HG03280 (cell line): ENCODE measurements around the gene RBL2.

ENCODE experiments used
- ATAC-seq: cut with Tn5 transposase; IDR thresholded peaks from one replicate; pipeline ENCODE4 v1.9.1; 2021; ENCODE audit warnings: mild to moderate bottlenecking, moderate library complexity; ENCODE audit not compliant: unreplicated experiment

Gene RBL2

DNA sequence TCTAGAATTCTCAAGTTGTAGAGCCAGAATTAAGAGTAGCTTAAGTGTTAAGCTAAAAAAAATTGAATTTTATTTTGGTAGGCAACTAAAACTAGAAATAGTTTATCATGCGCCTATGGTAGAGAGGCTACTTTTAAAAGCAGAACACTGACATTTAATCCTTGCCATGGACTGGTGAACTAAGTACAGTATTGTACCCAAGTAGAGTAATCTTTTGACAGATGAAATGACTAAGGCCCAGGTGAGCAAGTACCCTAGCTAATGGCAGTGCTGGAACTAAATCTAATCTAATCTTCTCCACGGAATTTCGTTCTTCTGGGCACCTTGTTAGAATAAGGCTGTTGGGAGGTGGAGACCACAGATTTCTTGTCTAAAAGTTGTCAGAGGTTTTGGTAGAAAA is 11.8 kb downstream of the RBL2 start:
- ATAC-seq, result no peak

DNA sequence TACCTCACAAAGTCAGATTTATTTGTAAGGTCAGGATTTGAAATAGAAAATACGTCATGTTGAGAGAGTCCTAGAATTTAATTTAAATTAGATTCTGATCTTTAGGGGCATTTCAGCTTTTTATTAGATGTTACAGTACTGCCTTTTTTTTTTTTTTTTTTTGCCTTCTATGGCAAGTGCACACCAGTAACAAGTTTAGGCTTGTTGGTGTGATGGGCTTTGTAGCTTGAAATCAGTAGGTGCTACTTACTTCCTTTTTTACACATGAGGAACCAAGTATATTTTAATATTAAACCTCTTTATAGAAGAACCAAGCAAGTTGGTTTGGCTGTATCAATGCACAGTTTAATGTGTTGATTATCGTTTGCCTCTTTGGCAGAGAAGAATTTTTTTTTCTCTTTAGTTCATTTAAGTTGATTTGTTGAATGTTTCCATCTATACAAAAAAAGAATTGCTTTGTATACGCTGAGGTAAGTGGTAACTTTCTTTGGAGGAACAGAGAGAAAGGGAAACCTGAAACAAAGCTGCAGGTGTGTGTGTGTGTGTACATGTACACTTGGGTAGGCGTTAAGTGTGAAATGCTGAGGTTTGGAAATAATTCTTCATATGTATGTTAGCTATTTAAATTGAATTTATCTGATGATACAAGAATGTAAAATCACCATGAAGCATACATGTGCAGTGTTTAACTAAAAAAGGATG is 15.7 kb downstream of the RBL2 start:
- no peak for ATAC-seq

GRCh38 chr16:53453928-53454327 is 19.7 kb downstream of the RBL2 start:
- ATAC-seq, result no peak

DNA sequence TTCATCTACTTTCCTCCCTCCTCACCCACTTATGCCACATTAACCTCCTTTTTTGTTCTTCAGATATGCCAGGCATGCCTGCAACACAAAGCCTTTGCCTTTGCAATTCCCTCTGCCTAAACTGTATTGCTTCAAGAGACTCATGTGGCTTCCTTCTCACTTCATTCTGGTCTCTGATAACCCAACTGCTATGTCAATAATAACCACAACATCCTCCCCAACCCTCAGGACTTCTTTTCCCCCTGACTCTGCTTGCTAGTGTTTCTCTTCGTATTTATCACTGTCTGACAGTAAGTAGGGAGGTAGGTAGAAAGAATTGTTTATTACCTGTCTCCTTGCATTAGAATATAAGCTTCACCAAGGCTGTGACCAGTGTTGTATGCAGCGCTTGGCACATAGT is 22.4 kb downstream of the RBL2 start:
- ATAC-seq, result no peak

- peak; percentile 100 for ATAC-seq
Measured at GRCh38 chr16:53457670-53458069, 23.4 kb downstream of the RBL2 start.

DNA sequence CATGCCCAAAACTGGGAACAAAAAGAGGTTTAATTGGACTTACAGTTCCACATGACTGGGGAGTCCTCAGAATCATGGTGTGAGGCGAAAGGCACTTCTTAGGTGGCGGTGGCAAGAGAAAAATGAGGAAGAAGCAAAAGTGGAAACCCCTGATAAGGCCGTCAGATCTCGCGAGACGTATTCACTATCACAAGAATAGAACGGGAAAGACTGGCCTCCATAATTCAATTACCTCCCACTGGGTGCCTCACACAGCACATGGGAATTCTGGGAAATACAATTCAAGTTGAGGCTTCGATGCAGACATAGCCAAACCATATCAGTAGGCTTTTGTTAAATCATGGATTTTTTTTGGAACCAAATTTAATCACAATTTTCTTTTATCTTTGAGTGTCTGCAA is 24.4 kb downstream of the RBL2 start:
- ATAC-seq, result no peak

GRCh38 chr16:53465606-53466280 is 31.5 kb downstream of the RBL2 start:
- ATAC-seq, result no peak

DNA sequence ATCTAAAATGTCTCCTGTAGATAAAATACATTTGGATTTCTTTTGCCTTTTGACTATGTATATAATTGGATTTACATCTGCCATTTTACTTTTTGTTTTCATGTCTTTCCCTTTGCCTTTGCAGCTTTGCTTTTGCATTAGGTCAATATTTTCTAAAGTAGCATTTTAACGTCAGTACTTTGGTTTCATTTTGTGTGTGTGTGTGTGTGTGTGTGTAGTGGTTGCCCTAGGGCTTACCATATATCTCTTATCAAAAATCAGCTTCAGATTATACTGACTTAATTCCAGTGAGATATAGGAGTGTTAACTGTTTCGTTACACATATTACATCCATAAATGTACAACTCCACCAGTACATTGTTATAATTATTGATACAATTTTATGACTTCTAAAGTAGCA is 42.6 kb downstream of the RBL2 start:
- no peak for ATAC-seq

DNA sequence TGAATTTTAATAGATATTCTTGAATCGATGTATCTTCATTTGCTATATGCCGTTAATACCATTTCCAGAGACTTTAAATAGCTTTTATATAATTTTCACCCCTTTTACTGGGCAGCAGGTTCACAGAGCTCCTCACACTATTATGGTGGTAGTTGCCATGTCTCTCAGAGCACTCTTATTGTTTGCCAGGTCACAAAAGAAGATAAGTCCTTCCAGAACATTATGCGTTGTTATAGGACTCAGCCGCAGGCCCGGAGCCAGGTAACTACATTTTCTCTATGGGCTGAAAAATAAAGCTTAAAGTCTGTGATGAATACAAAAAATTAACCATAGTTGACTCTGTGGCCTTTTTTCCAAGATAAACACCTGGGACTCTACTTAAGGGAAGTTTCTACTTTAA is 44.7 kb downstream of the RBL2 start:
- no peak for ATAC-seq

GRCh38 chr16:53480394-53480793 is 46.1 kb downstream of the RBL2 start:
- no peak for ATAC-seq

GRCh38 chr16:53482123-53482522 is 47.9 kb downstream of the RBL2 start:
- ATAC-seq, result no peak

DNA sequence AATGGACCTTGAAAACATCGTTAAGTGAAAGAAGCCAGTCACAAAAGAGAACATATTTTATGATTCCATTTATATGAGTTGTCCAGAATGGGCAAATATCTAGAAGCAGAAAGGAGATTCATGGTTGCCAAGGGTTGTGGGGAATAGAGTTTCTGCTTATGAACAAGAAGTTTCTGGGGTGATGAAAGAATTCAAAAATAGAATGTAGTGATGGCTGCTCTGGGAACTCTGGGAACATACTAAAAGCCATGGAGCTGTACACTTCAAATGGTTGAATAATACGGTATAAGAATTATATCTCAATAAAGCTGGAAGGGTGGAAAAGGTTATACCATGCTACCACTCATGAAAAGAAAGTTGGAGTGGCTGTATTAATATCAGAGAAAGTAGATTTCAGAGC is 50.3 kb downstream of the RBL2 start:
- ATAC-seq, result no peak

DNA sequence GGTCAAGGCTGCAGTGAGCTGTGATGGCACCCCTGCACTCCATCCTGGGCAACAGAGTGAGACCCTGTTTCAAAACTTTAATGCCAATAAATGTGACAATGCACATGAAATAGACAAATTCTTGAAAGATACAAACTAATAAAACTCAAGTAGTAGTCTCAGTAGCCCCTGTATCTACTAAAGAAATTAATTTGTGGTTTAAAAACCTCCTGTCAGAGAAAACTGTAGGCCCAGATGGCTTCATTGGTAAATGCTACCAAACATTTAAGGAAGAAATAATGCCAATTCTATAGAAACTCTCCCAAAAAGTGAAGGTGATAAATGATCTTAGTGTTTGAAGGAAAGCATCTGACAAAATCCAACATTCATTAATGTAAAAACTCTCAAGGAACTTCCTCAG is 52.0 kb downstream of the RBL2 start:
- no peak for ATAC-seq

GRCh38 chr16:53489755-53490154 is 55.5 kb downstream of the RBL2 start:
- ATAC-seq, result no peak

- ATAC-seq, result no peak
Measured at GRCh38 chr16:53492503-53492902, 58.2 kb downstream of the RBL2 start.

- ATAC-seq, result no peak
Measured at GRCh38 chr16:53494636-53495035, 60.4 kb downstream of the RBL2 start.

DNA sequence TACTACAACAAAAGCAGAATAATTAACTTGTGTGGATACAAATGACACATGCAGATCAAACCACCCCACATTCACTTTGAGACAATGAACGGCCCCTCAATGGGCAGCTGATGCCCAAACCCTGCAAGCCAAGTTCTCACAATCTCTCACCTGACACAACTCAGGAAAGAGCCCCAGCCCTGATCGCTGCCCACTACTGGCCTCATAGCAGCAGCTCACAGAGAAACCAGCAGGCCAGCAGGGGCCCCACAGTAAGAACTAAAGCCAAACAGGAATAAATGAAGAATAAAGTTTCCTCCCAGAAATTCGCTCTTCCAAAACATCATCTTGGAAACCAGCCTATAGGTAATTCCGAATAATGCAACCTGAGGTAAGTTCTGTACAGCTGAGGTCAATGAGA is 61.1 kb downstream of the RBL2 start:
- ATAC-seq, result no peak

DNA sequence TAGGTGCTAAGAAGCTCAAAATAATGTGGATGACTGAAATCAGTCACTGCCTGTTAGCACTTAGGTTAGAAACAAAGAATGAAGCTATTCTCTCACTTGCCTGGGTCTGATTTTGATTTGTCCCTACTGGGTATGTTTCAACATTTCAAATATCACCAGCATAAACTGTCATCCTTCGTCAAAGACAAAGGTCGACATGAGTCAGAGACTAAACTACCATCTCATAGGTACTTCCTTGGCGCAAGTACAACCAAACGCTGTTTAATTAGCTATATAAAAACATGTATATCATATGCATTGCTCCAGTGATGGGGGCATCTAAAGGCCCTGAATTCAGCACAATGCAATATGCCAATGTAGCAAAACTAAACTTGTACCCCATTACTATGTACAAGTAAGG is 64.7 kb downstream of the RBL2 start:
- no peak for ATAC-seq

DNA sequence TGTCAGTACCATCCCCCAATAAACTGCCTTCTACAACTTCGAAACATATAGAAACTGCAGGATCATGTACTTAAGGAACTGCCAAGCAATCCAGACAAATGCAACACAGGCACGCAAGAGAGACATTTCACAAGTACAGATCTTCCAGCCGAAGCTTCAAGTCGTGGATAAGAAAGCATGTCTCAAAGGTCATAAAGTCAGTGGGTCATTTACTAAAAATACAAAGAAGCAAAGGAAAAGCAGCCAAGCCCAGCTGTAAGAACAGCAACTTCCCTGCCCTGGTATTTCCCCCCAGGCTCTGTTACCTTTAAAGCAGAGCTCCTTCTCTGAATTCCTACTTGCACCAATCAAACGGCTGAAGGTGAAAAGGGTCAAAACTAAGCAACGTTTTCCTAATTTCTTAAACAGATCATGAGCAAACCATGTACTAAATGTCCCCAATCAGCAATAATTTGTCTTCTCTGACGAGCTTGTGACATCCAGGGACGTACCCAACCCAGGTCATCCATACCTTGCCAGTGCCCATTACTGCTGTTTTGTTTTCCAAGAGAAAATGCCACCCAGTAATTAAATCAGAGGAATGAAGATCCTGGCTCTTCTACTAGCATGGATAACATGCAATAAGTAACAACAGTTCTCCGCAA is 67.1 kb downstream of the RBL2 start:
- no peak for ATAC-seq

- ATAC-seq, result peak; percentile 26
Measured at GRCh38 chr16:53502331-53503269, 68.3 kb downstream of the RBL2 start, which contains the start of gene AKTIP. Gene AKTIP (minus strand): TSS chr16:53503209. CDS start chr16:53500259, 2,950 bp downstream.

DNA sequence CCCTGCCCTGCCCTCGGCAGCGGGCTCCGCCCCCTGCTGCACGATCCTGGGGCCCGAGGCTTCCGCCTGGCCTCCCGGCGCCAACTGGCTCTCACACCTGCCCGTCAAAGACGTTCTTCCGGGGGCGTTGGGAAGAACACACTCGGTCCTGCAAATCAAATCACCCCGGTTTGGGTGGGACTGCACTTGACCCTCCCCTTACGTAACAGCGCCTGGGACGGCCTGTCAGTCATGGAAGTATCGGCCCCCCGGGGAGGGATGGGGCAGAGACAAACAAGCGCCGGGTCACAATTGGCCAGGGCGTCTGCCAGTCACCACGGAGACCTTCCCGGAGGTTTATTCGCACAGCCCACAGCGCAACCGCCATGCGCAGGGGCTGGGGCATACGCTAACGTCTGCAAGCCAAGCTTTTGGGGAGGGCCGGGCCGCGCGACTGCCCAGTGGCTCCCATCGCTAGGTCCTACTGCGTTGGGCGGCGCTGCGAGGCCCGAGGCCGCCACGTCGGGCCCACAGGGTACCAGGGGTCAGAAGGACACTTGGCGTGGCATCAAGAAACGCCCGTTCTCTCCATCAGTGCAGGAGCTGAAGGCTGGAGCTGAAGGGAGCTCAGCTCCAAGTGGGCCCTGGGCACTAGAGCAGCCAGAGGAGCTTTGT is 69.1 kb downstream of the RBL2 start:
- ATAC-seq, result peak; percentile 96
